GM13977 (cell line): ENCODE results near the gene ADCY4.

Experiments used
- DNase-seq: peaks from one replicate; pipeline ENCODE4 v3.0.0; 2012; ENCODE audit warnings: low spot score
- CTCF ChIP-seq: IDR thresholded peaks from 2 replicates; pipeline ENCODE4 v1.5.1; 2012; ENCODE audit warnings: mild to moderate bottlenecking, control low read depth; ENCODE audit not compliant: insufficient read depth; ENCODE audit errors: extremely low read depth, missing control alignments
- in situ Hi-C: fragments of 300-500 bp; cut with MboI; formaldehyde crosslinking; loops from one replicate; pipeline ENCODE4 v1.12.0; 2022; ENCODE audit warnings: low sequenced_read_pairs, low pct_unique_long_range_greater_than_20kb, mixed read lengths, inconsistent platforms; ENCODE audit not compliant: unreplicated experiment

Gene ADCY4

GRCh38 chr14:24316597-24316950 lies 18.3 kb downstream of the ADCY4 start:
- no peak for TF ChIP-seq CTCF
- DNase-seq: no peak
- in situ Hi-C loops: no loop called here

GRCh38 chr14:24315807-24316596 lies 18.9 kb downstream of the ADCY4 start:
- DNase-seq: no peak
- no peak for TF ChIP-seq CTCF
- in situ Hi-C loops: no loop called here

- in situ Hi-C loops: no loop called here
- no peak for TF ChIP-seq CTCF
- no peak for DNase-seq
These were observed 19.5 kb downstream of the ADCY4 start for GRCh38 chr14:24315243-24315806.

GRCh38 chr14:24314377-24315193 lies 20.3 kb downstream of the ADCY4 start:
- no peak for DNase-seq
- in situ Hi-C loops: no loop called here
- TF ChIP-seq CTCF: no peak

GRCh38 chr14:24313913-24314312 lies 21.0 kb downstream of the ADCY4 start:
- in situ Hi-C loops: no loop called here
- DNase-seq: no peak
- no peak for TF ChIP-seq CTCF

GRCh38 chr14:24312736-24313507 lies 21.9 kb downstream of the ADCY4 start:
- DNase-seq: no peak
- TF ChIP-seq CTCF: no peak
- in situ Hi-C loops: no loop called here
